Activated CD4-positive, alpha-beta T cell treated with anti-CD3 and anti-CD28 coated beads, Interleukin-2, amount 10 ng/mL, durations not matched to agents 7 days and 5 days (primary cell): ENCODE measurements around the gene TNXB. TPM values are rescaled to one million over a fixed set of nuclear protein-coding genes. Genes with fewer than 3 reads are reported as not detected.
A peak's percentile ranks its signal among the peaks of the same experiment; 100 is the strongest.
"Not testable (repeated sequence)": the region's sequence is repeated elsewhere in the genome, so short reads cannot be mapped to it uniquely, and the experiment has no call there.

Experiments
- CTCF ChIA-PET: fragments of 350-600 bp; sonication (Branson Sonifier 250); formaldehyde crosslinking; loops from one replicate; lab custom pipeline; 2021; ENCODE audit warnings: antibody characterized with exemption; lab: Charles Lee
- POLR2A ChIA-PET: fragments of 350-600 bp; sonication (Branson Sonifier 250); formaldehyde crosslinking; loops from one replicate; lab custom pipeline; 2021; ENCODE audit warnings: antibody characterized with exemption; lab: Charles Lee
- DNase-seq: peaks from one replicate; pipeline ENCODE4 v3.0.0-alpha.2; 2020
- H3K27ac Mint-ChIP-seq: one replicate; pipeline ENCODE4 v1.8.0; 2021; ENCODE audit warnings: mild to moderate bottlenecking, moderate library complexity, mixed read lengths
- H3K27me3 Mint-ChIP-seq: one replicate; pipeline ENCODE4 v1.8.0; 2021; ENCODE audit warnings: mixed read lengths
- H3K36me3 Mint-ChIP-seq: one replicate; pipeline ENCODE4 v1.8.0; 2021; ENCODE audit warnings: low read depth, mixed read lengths
- H3K4me1 Mint-ChIP-seq: one replicate; pipeline ENCODE4 v1.8.0; 2021; ENCODE audit warnings: mixed read lengths
- H3K4me3 Mint-ChIP-seq: one replicate; pipeline ENCODE4 v1.8.0; 2021; ENCODE audit warnings: mild to moderate bottlenecking, moderate library complexity, mixed read lengths
- H3K9me3 Mint-ChIP-seq: one replicate; pipeline ENCODE4 v1.8.0; 2021; ENCODE audit warnings: mixed read lengths
- total RNA-seq, 2 experiments: library from RNA; stranded (reverse); gene quantifications; one replicate each; pipeline ENCODE4 v1.2.3, GENCODE V29; 2021

The TNXB gene
- total RNA-seq, 2 experiments from 2014 or later, result 3.9 to 6.7 TPM

DNA sequence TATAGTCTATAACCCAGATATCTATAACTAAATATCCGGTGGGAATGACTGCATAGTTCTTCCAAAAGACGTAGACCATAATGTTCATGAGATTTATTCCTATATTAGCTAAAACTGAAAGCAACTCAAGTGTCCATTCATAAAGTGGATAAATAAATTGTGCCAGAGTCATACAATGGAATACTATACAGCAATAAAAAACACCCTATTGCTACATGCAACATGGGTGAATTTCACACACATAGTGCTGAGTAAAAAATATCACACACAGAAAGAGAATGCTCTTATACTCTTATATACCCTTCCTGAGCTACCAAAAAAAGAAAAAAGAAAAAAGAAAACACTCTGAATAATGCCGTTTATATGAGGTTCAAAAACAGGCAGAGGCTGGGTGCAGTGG, 6.9 kb downstream of the TNXB start:
- POLR2A ChIA-PET, result no interaction called here
- DNase-seq, result no peak
- Mint-ChIP-seq H3K4me3 (no peak overlapping the region), H3K36me3 (no peaks in the 10 kb centered on the region), H3K4me1 (no peaks in the 10 kb centered on the region), H3K27me3 (peaks cover 24% of the 10 kb centered on the region), H3K9me3 (peaks cover 2% of the 10 kb centered on the region), H3K27ac (no peak overlapping the region)
- CTCF ChIA-PET, result interaction anchor here (1.6 kb wide), 1 partner anchor 17 kb away, joined by 4 read pairs; no protein-coding TSS in a partner anchor

DNA sequence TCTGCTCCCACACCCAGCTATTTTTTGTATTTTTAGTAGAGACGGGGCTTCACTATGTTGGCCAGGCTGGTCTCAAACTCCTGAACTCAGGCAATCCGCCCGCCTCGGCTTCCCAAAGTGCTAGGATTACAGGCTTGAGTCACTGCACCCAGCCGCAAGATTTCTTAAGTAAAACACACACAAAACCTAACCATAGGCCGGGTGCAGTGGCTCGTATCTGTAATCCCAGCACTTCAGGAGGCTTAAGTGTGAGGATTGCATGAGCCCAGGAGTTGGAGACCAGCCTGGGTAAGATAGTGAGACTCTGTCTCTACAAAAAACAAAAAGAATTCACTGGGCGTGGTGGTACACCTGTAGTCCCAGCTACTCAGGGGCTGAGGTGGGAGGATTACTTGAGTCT, 8.9 kb downstream of the TNXB start:
- peaks cover 37% of the 10 kb centered on the region for H3K27me3 Mint-ChIP-seq
- H3K9me3 Mint-ChIP-seq, DNase-seq, POLR2A ChIA-PET, H3K27ac Mint-ChIP-seq, H3K4me1 Mint-ChIP-seq, CTCF ChIA-PET, H3K4me3 Mint-ChIP-seq, H3K36me3 Mint-ChIP-seq: not testable (repeated sequence)

DNA sequence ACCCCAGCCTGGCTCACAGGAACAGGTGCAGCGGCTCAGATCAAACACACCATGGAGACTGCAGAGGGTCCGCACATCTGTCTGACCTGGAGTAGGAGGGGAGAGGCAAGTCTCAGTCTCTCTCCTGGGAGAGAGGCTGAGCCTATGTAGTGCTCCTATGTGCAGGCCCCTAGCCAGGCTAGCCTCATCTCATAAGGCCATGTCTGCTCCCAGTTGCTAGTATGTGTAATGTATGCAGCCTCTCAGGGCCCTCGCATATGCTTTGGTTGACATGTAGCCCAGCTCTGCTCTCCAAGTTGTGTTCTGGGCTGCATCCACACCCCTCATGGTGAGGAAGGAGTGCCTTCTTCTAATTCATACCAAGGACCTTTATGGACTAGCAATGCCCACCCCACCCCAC, 11.8 kb downstream of the TNXB start:
- Mint-ChIP-seq H3K4me3 (no peak overlapping the region), H3K27me3 (peaks cover 40% of the 10 kb centered on the region), H3K4me1 (no peaks in the 10 kb centered on the region), H3K9me3 (no peaks in the 10 kb centered on the region), H3K27ac (no peak overlapping the region), H3K36me3 (no peaks in the 10 kb centered on the region)
- DNase-seq, result no peak
- CTCF ChIA-PET, result interaction anchor here (1.5 kb wide), 1 partner anchor 14 kb away, joined by 3 read pairs; no protein-coding TSS in a partner anchor
- POLR2A ChIA-PET, result no interaction called here

DNA sequence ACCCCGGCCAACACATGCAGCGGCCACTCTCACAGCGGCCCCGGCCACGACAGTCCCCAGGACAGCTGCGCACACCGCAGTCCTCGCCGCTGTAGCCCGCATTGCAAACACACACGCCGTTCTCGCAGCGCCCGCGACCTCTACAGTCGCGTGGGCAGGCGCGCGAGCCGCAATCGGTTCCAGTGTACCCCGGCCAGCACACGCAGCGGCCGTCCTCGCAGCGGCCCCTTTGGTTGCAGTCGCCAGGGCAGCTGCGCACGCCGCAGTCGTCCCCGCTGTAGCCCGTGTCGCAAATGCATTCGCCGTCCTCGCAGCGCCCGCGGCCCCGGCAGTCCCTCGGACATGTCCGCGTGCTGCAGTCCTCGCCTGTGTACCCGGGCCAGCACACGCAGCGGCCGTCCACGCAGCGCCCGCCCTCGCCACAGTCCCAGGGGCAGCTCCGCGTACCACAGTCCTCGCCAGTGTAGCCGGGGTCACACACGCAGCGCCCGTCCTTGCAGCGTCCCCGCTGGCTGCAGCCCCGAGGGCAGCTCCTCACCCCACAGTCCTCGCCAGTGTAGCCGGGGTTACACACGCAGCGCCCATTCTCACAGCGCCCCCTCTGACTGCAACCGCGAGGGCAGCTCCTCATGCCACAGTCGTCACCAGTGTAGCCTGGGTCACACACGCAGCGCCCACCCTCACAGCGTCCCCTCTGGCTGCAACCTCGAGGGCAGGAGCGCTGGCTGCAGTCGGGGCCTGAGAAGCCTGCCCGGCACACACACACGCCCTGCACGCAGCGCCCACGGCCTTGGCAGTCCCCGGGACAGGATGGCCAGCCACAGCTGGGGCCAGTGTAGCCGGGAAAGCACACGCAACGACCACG, 12.5 kb downstream of the TNXB start:
- CTCF ChIA-PET, result interaction anchor here (1.3 kb wide), 1 partner anchor 11 kb away, joined by 3 read pairs; no protein-coding TSS in a partner anchor
- Mint-ChIP-seq H3K4me3 (no peak overlapping the region), H3K36me3 (no peaks in the 10 kb centered on the region), H3K27ac (no peak overlapping the region), H3K9me3 (no peaks in the 10 kb centered on the region), H3K4me1 (no peaks in the 10 kb centered on the region), H3K27me3 (peaks cover 44% of the 10 kb centered on the region)
- POLR2A ChIA-PET, result no interaction called here
- DNase-seq, result no peak

DNA sequence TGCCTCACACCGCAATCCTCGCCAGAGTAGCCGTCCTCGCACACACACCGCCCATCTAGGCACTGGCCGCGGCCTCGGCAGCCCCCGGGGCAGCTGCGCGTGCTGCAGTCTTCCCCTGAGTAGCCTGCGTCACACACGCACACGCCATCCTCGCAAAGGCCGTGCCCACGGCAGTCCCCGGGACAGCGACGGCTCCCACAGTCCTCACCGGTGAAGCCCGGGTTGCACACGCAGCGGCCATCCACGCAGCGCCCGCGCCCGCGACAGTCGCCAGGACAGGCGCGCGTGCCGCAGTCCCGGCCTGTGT, 13.1 kb downstream of the TNXB start:
- CTCF ChIA-PET, result interaction anchor here (1.3 kb wide), 1 partner anchor 11 kb away, joined by 3 read pairs; no protein-coding TSS in a partner anchor
- no peak overlapping the region for H3K4me3 Mint-ChIP-seq
- H3K27ac Mint-ChIP-seq, result no peak overlapping the region
- POLR2A ChIA-PET, result no interaction called here
- peaks cover 44% of the 10 kb centered on the region for H3K27me3 Mint-ChIP-seq
- DNase-seq, result no peak
- no peaks in the 10 kb centered on the region for H3K36me3 Mint-ChIP-seq
- no peaks in the 10 kb centered on the region for H3K9me3 Mint-ChIP-seq
- no peaks in the 10 kb centered on the region for H3K4me1 Mint-ChIP-seq

DNA sequence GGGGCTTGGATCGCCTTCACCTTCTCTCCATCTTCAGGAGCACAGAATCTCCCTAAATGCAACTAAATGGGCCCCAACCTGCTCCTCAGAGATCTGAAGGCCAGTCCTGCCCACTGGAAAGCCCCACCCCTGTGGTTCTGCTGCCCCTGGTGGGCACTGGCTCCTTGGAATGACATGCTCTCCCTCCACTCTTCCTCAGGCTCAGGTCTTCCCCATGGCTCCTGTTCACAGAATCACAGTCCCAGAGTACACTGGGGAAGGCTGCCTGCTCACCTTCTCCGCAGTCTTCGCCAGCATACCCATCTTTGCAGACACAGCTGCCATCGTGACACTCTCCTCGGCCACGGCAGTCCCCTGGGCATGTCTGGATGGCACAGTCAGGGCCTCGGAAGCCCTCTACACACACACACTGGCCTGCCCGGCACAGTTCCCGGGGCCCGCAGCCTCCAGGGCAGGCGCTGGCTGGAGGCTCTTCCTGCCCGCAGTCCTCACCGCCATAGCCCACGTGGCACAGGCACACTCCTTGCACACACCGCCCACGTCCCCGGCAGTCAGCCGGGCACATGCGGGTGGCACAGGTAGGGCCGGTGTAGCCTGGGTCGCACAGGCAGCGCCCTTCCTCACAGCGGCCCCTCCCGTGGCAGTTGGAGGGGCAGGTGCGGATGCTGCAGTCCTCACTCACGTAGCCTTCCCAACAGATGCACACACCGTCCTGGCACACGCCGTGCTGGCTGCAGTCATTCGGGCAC, 13.6 kb downstream of the TNXB start:
- CTCF ChIA-PET, result interaction anchor here (1.3 kb wide), 1 partner anchor 10 kb away, joined by 3 read pairs; no protein-coding TSS in a partner anchor
- H3K4me3 Mint-ChIP-seq, result no peak overlapping the region
- H3K36me3 Mint-ChIP-seq, result no peaks in the 10 kb centered on the region
- no peak overlapping the region for H3K27ac Mint-ChIP-seq
- H3K27me3 Mint-ChIP-seq, result peaks cover 44% of the 10 kb centered on the region
- no peak for DNase-seq
- no peaks in the 10 kb centered on the region for H3K4me1 Mint-ChIP-seq
- no peaks in the 10 kb centered on the region for H3K9me3 Mint-ChIP-seq
- POLR2A ChIA-PET, result no interaction called here

DNA sequence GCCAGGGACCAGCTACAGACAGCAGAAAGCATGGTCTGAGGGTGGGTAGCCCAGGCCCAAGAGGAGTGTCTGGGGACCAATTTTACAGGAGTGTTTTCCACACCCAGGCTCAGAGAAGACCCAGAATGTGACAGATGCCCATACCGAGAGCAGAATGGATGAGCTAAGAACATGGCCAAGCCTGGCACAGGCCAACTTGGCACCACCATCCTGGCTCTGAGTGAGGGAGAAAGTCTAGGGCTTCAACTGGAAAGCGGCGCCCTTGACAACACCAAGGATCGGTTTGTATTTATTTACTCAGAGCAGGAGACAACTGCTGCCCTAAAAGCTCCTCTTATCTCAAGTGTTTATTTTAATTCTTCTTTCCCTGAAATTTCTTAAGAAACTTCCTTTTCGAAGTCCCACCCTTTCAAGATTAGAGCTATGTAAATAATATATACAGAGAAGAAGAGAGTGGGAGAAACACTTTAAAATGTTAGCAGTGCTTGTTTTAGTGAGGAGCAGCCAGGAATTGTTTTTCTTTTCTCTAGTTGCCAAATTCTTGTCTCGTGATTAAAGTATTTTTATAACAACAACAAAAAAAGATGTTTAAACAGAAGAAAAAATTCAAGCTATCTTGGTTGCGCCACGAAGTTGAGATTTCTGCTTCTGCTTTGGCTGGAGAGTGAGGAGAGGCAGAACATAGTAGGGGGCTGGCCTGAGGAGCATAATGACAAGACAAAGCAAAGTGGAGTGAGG, 16.2 kb downstream of the TNXB start:
- ChIA-PET POLR2A (interaction anchor here (0.6 kb wide), 1 partner anchor 15 kb away, joined by 4 read pairs; no protein-coding TSS in a partner anchor), CTCF (interaction anchor here (0.6 to 1.0 kb wide), 2 partner anchors 45 to 128 kb away, joined by 3 to 5 read pairs; no protein-coding TSS in a partner anchor)
- Mint-ChIP-seq H3K27ac (no peak overlapping the region), H3K4me1 (no peaks in the 10 kb centered on the region), H3K9me3 (no peaks in the 10 kb centered on the region), H3K36me3 (no peaks in the 10 kb centered on the region), H3K4me3 (no peak overlapping the region), H3K27me3 (peaks cover 48% of the 10 kb centered on the region)
- DNase-seq, result no peak

DNA sequence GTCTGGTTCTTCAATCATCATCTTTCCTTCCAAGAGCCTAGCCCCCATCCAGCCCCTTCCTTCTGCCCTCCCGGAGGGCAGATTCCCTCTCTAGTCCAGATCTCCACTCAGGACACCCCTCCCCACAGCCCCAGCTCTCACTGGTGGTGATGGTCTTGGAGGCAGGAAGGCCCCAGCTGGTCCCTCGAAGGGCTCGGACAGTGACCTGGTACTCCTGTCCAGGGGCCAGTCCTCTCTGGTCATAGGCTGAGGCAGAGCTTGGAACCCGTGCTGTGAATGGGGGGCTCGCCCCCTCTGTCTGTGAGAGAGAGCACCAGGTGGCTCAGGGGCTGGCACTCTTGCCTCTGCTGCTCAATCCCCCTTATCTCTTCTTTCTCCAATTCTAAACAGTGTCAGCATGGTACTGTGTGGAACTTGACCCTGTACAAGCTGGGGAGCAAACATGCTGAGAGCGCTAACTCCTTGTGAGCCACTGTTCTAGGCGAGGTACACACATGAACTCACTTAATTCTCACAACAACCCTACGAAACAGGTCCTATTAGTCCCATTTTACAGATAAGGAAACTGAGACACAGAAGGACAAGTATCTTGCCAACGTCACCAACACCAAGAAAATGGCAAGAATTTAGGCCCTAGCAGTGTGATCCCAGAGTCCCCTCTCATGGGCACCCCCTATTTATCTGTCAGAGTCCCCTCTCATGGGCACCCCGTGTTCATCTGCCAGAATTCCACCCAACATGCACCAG, 19.9 kb downstream of the TNXB start:
- Mint-ChIP-seq H3K27me3 (peaks cover 42% of the 10 kb centered on the region), H3K27ac (no peak overlapping the region), H3K36me3 (no peaks in the 10 kb centered on the region), H3K4me3 (no peak overlapping the region), H3K9me3 (no peaks in the 10 kb centered on the region), H3K4me1 (peaks cover 8% of the 10 kb centered on the region)
- ChIA-PET CTCF (interaction anchor here (0.9 kb wide), 1 partner anchor 10 kb away, joined by 3 read pairs; no protein-coding TSS in a partner anchor), POLR2A (no interaction called here)
- DNase-seq, result no peak

DNA sequence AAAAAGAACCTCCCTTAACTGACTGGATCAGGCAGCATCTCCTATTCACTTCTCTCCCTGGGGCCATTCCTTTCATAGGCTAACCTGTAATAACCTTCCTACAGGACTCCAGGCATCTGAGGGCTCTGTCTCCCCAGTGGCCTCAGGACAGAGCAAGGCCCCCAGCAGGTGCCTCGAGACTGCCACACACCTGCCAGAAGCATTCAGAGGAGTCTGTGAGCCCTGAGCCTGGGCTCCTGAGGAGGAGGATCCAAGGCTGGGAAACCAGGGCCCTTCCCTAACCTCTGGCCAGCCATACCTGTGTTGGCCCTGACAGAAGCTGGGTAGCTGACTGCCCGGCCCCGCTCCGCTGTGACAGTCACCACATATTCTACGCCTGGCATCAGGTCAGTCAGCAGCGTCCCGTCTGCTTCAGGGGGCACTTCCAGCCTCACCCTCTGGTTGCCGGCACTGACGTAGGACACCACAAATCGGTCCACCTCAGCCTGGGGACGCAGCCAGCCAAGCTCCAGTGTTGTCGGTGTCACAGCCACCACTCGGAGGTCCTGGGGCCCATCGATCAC, 20.6 kb downstream of the TNXB start:
- peaks cover 8% of the 10 kb centered on the region for H3K4me1 Mint-ChIP-seq
- ChIA-PET POLR2A (no interaction called here), CTCF (no interaction called here)
- no peak overlapping the region for H3K27ac Mint-ChIP-seq
- no peak overlapping the region for H3K4me3 Mint-ChIP-seq
- peaks cover 42% of the 10 kb centered on the region for H3K27me3 Mint-ChIP-seq
- no peaks in the 10 kb centered on the region for H3K9me3 Mint-ChIP-seq
- no peaks in the 10 kb centered on the region for H3K36me3 Mint-ChIP-seq
- DNase-seq, result no peak

DNA sequence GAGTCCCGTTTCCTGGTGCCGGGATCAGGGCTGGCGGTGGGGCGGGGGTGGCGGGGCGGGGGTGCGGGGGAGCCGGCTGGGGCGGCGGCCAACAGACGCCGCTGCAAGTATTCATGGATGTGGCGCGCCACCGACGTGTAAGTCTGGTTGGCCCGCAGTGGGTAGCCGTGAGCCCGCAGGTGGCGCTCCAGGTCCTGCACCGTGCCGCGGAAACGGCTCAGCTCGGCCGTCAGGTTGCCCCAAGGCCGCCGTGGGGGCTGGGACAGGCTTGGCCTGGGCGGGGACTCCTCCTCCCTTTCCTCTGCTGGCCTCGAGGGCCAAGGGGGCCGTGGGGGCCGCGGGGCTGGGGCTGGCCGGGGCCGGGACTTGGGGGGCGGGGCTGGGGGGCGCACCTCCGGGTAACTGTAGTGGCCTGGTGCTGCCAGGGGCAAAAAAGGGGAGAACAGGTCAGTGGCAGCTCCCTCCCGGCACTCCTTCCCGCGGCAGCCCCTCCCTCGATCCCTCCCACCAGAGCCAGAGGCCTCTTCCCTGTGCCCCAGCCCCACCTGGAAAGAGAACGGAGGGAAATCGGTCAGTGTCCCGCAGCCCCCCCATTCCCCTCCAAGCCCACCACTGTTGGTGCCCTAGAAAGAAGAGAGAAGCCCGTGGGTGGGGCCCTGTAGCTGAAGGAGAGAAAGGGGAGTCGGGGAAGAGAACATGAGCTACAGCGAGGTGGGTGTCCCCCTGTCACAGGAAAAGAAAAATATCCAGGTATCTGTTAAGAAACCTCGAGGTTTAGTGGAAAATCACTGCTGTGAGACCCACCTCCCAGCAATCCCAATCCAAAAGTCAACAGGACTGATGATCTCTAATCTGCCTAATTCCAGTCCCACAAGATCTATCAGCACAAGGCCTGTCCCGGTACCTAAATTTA, 21.3 kb downstream of the TNXB start:
- Mint-ChIP-seq H3K27ac (no peak overlapping the region), H3K4me3 (no peak overlapping the region), H3K4me1 (peaks cover 8% of the 10 kb centered on the region), H3K9me3 (no peaks in the 10 kb centered on the region), H3K36me3 (no peaks in the 10 kb centered on the region), H3K27me3 (peaks cover 43% of the 10 kb centered on the region)
- ChIA-PET CTCF (interaction anchor here (0.6 to 1.4 kb wide), 2 partner anchors 10 to 793 kb away, joined by 3 to 4 read pairs; no protein-coding TSS in a partner anchor), POLR2A (no interaction called here)
- DNase-seq, result peak; percentile 74
